C4-2B (cell line): Measurements from ENCODE around the gene GUSB.

Experiments
- ZFX ChIP-seq: fragments of 450-650 bp; IDR thresholded peaks from 2 replicates; pipeline ENCODE4 v1.6.1; 2017
- TF ChIP-seq, protein P1 (sequence below): fragments of 450-650 bp; conservative IDR thresholded peaks from 2 replicates; pipeline ENCODE4 v1.5.1; 2017; ENCODE audit warnings: mild to moderate bottlenecking

DNA sequence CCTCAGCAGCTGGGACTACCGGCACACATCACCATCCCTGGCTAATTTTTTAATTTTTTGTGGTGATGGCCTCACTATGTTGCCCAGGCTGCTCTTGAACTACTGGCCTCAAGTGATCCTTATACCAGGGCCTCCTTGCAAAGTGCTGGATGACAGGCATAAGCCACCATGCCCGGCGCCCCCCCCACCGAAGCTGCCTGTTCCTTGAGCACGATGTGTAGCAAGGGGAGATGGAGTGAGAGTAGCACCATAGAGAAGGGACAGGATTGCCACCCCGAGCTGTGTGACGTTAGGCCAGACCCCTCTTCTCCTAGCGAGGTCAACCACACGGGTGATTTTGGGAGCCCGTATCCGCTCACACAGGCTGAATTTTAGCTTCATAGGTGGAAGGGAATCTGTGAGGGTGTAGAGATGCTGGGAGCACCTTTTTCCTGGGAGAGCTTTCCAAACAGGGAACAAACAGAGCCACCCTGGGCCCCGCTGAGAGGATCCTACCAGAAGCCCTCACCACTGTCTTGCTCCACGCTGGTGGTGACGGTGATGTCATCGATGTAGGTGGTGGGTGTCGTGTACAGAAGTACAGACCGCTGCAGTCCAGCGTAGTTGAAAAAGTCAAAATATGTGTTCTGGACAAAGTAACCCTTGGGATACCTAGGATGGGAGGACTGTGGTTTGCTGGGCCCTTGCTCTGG is 3.0 kb downstream of the GUSB start:
- TF ChIP-seq, protein P1, sequence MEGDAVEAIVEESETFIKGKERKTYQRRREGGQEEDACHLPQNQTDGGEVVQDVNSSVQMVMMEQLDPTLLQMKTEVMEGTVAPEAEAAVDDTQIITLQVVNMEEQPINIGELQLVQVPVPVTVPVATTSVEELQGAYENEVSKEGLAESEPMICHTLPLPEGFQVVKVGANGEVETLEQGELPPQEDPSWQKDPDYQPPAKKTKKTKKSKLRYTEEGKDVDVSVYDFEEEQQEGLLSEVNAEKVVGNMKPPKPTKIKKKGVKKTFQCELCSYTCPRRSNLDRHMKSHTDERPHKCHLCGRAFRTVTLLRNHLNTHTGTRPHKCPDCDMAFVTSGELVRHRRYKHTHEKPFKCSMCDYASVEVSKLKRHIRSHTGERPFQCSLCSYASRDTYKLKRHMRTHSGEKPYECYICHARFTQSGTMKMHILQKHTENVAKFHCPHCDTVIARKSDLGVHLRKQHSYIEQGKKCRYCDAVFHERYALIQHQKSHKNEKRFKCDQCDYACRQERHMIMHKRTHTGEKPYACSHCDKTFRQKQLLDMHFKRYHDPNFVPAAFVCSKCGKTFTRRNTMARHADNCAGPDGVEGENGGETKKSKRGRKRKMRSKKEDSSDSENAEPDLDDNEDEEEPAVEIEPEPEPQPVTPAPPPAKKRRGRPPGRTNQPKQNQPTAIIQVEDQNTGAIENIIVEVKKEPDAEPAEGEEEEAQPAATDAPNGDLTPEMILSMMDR: no peak
- no peak for TF ChIP-seq ZFX
